Suprapubic skin (tissue), 4 donors: ENCODE data around the gene KCNE5.

Experiments
- POLR2A ChIP-seq, 2 donors: fragments of 450-650 bp; IDR thresholded peaks; one replicate each; pipeline ENCODE4 v1.6.1; 2017; ENCODE audit warnings: antibody characterized with exemption in 2 of 2, mild to moderate bottlenecking in 2 of 2, moderate library complexity in 2 of 2
- POLR2AphosphoS5 ChIP-seq, 3 donors: sonication (generic); formaldehyde crosslinking; IDR thresholded peaks; one replicate each; pipeline ENCODE4 v1.6.1; 2017; ENCODE audit warnings: antibody characterized with exemption in 3 of 3
- TF ChIP-seq, protein P1 (sequence below), 2 donors: fragments of 200-600 bp in 1 of 2; fragments of 450-650 bp in 1 of 2; sonication (generic) in 1 of 2; IDR thresholded peaks; one replicate each; pipeline ENCODE4 v1.5.1; 2016 to 2019; ENCODE audit warnings: antibody characterized with exemption in 2 of 2, mild to moderate bottlenecking in 1 of 2, moderate library complexity in 1 of 2

DNA sequence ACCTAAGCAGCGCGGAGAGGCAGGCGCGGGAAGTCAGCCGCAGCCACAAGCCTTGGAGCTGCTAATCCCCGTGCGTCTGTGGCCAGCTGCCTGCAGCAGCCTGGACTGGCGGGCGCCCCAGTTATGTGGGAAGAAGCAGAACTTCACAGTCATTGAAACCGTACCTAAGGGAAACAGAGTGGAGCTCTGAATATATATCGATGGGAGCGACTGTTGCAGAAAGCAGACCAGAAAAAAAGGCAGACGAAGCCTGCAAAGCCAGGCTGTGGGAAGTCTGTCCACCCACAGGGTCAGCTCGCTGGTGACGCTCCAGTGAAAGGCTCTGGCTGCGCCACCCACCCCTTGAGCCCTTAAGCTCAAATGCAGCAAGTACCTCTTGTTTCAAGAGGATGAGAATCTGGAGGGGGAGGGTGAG, 24.7 kb downstream of the KCNE5 start:
- TF ChIP-seq, protein P1, sequence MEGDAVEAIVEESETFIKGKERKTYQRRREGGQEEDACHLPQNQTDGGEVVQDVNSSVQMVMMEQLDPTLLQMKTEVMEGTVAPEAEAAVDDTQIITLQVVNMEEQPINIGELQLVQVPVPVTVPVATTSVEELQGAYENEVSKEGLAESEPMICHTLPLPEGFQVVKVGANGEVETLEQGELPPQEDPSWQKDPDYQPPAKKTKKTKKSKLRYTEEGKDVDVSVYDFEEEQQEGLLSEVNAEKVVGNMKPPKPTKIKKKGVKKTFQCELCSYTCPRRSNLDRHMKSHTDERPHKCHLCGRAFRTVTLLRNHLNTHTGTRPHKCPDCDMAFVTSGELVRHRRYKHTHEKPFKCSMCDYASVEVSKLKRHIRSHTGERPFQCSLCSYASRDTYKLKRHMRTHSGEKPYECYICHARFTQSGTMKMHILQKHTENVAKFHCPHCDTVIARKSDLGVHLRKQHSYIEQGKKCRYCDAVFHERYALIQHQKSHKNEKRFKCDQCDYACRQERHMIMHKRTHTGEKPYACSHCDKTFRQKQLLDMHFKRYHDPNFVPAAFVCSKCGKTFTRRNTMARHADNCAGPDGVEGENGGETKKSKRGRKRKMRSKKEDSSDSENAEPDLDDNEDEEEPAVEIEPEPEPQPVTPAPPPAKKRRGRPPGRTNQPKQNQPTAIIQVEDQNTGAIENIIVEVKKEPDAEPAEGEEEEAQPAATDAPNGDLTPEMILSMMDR (IDR thresholded peaks at IDR 0.05) = no peak
- TF ChIP-seq POLR2AphosphoS5 (IDR thresholded peaks at IDR 0.05) (no peak), POLR2A (IDR thresholded peaks at IDR 0.05) (no peak)
